GM12878 (cell line): ENCODE results near the gene UBL4A. TPM values are rescaled to one million over a fixed set of nuclear protein-coding genes. Genes with fewer than 3 reads are reported as not detected.

Experiments
- CHD4 ChIP-seq: fragments of 200-600 bp; sonication (generic); IDR thresholded peaks from 2 replicates; pipeline ENCODE4 v1.6.1; 2016; ENCODE audit warnings: mild to moderate bottlenecking
- E2F8 ChIP-seq: fragments of 450-650 bp; IDR thresholded peaks from 2 replicates; pipeline ENCODE4 v1.6.1; 2018; ENCODE audit warnings: mild to moderate bottlenecking, low read depth, moderate library complexity; ENCODE audit not compliant: partially characterized antibody
- IKZF2 ChIP-seq, 2 experiments: fragments of 450-650 bp; IDR thresholded peaks; 2 replicates each; pipeline ENCODE4 v1.6.1; 2017; ENCODE audit warnings: mild to moderate bottlenecking in 2 of 2, moderate library complexity in 2 of 2
- KLF5 ChIP-seq: fragments of 450-650 bp; IDR thresholded peaks from 2 replicates; pipeline ENCODE4 v1.6.1; 2014; ENCODE audit warnings: mild to moderate bottlenecking; ENCODE audit not compliant: partially characterized antibody
- MLLT1 ChIP-seq: fragments of 450-650 bp; IDR thresholded peaks from 2 replicates; pipeline ENCODE4 v1.6.1; 2016; ENCODE audit warnings: mild to moderate bottlenecking
- MTA2 ChIP-seq: fragments of 450-650 bp; IDR thresholded peaks from 2 replicates; pipeline ENCODE4 v1.6.1; 2016; ENCODE audit warnings: low read depth, mild to moderate bottlenecking, moderate library complexity
- POLR2AphosphoS5 ChIP-seq: IDR thresholded peaks from 2 replicates; pipeline ENCODE4 v1.6.1; 2011; ENCODE audit warnings: mild to moderate bottlenecking, low read length, inconsistent platforms
- SIN3A ChIP-seq: IDR thresholded peaks from 2 replicates; pipeline ENCODE4 v1.6.1; 2012; ENCODE audit warnings: low read depth, low read length, improper control_type of control experiment
- SMAD5 ChIP-seq: IDR thresholded peaks from 2 replicates; pipeline ENCODE4 v1.6.1; 2016; ENCODE audit warnings: antibody characterized with exemption, low read depth
- SP1 ChIP-seq: IDR thresholded peaks from one replicate; pipeline ENCODE4 v1.6.1; 2011; ENCODE audit warnings: low read depth, low read length
- SREBF2 ChIP-seq: IDR thresholded peaks from 2 replicates; pipeline ENCODE4 v1.6.1; 2012; ENCODE audit warnings: mild to moderate bottlenecking, low read length
- USF1 ChIP-seq: IDR thresholded peaks from 2 replicates; pipeline ENCODE4 v1.6.1; 2011; ENCODE audit warnings: borderline replicate concordance, low read depth, mild to moderate bottlenecking, moderate library complexity, mixed read lengths, low read length; ENCODE audit not compliant: insufficient read depth; ENCODE audit errors: extremely low read length
- YBX1 ChIP-seq: fragments of 450-650 bp; IDR thresholded peaks from 2 replicates; pipeline ENCODE4 v1.6.1; 2016; ENCODE audit warnings: antibody characterized with exemption
- ZBTB33 ChIP-seq: fragments of 450-650 bp; IDR thresholded peaks from 2 replicates; pipeline ENCODE4 v1.6.1; 2017; ENCODE audit warnings: mild to moderate bottlenecking
- ZSCAN29 ChIP-seq: fragments of 450-650 bp; IDR thresholded peaks from 2 replicates; pipeline ENCODE4 v1.6.1; 2017; ENCODE audit warnings: mild to moderate bottlenecking, moderate library complexity
- ZZZ3 ChIP-seq: IDR thresholded peaks from 2 replicates; pipeline ENCODE4 v1.6.1; 2011; ENCODE audit warnings: low read depth; ENCODE audit not compliant: control insufficient read depth, insufficient read length
- polyA plus RNA-seq, 11 experiments: library from polyadenylated mRNA; depleted of rRNA in 4 of 11; unstranded in 6 of 11; stranded (reverse) in 5 of 11; fragments of >200 nt; fragmentation: Nextera tagmentation in 4 of 11; fragmentation: Illumina TruSeq in 1 of 11; extraction: Ambion mirVana in 4 of 11; extraction: Trizol in 1 of 11; gene quantifications; 1 replicate in 1 of 11; 2 replicates in 10 of 11; pipeline versions ENCODE4 v1.2.1 to v1.2.3, GENCODE V29; 2011 to 2016; ENCODE audit warnings: inconsistent platforms in 2 of 11, missing spikeins in 2 of 11, low read depth in 1 of 11
- total RNA-seq, 4 experiments: library from RNA; depleted of rRNA in 3 of 4; stranded (reverse); fragments of >200 nt in 3 of 4; fragmentation: Illumina TruSeq in 1 of 4; extraction: Trizol in 1 of 4; gene quantifications; 2 replicates each; pipeline versions ENCODE4 v1.2.1 to v1.2.3, GENCODE V29; 2013 to 2021
- TF ChIP-seq, protein P1 (sequence below): IDR thresholded peaks from 2 replicates; pipeline ENCODE4 v1.6.1; 2012; ENCODE audit warnings: mild to moderate bottlenecking, low read depth, low read length
- TF ChIP-seq, protein P2 (sequence below): fragments of 450-650 bp; IDR thresholded peaks from 2 replicates; pipeline ENCODE4 v1.6.1; 2016; ENCODE audit warnings: mild to moderate bottlenecking

UBL4A gene
- total and polyA plus RNA-seq, 10 of the 15 experiments (the other 5 are each of a cell fraction or from before 2014, with no cell fraction given) = 4.2 to 49.9 (median 34.0) TPM

- TF ChIP-seq, protein P1, sequence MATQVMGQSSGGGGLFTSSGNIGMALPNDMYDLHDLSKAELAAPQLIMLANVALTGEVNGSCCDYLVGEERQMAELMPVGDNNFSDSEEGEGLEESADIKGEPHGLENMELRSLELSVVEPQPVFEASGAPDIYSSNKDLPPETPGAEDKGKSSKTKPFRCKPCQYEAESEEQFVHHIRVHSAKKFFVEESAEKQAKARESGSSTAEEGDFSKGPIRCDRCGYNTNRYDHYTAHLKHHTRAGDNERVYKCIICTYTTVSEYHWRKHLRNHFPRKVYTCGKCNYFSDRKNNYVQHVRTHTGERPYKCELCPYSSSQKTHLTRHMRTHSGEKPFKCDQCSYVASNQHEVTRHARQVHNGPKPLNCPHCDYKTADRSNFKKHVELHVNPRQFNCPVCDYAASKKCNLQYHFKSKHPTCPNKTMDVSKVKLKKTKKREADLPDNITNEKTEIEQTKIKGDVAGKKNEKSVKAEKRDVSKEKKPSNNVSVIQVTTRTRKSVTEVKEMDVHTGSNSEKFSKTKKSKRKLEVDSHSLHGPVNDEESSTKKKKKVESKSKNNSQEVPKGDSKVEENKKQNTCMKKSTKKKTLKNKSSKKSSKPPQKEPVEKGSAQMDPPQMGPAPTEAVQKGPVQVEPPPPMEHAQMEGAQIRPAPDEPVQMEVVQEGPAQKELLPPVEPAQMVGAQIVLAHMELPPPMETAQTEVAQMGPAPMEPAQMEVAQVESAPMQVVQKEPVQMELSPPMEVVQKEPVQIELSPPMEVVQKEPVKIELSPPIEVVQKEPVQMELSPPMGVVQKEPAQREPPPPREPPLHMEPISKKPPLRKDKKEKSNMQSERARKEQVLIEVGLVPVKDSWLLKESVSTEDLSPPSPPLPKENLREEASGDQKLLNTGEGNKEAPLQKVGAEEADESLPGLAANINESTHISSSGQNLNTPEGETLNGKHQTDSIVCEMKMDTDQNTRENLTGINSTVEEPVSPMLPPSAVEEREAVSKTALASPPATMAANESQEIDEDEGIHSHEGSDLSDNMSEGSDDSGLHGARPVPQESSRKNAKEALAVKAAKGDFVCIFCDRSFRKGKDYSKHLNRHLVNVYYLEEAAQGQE = no peak
- TF ChIP-seq MTA2 (no peak), CHD4 (no peak), IKZF2 (IDR thresholded peaks at IDR 0.05) (no peak), POLR2AphosphoS5 (no peak), SP1 (no peak), MLLT1 (no peak), SIN3A (no peak), KLF5 (peak; percentile 93), ZBTB33 (no peak), YBX1 (no peak), ZSCAN29 (no peak), SREBF2 (no peak), USF1 (no peak), SMAD5 (no peak), ZZZ3 (no peak), E2F8 (no peak)
- TF ChIP-seq, protein P2, sequence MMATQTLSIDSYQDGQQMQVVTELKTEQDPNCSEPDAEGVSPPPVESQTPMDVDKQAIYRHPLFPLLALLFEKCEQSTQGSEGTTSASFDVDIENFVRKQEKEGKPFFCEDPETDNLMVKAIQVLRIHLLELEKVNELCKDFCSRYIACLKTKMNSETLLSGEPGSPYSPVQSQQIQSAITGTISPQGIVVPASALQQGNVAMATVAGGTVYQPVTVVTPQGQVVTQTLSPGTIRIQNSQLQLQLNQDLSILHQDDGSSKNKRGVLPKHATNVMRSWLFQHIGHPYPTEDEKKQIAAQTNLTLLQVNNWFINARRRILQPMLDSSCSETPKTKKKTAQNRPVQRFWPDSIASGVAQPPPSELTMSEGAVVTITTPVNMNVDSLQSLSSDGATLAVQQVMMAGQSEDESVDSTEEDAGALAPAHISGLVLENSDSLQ = no peak
Measured at GRCh38 chrX:154458116-154458953, 28.1 kb downstream of the UBL4A start, which contains the start of gene PLXNA3 (continued).
